ENCODE measurements around the gene ALDH18A1. TPM values are rescaled to one million over a fixed set of nuclear protein-coding genes. Genes with fewer than 3 reads are reported as not detected.

ALDH18A1 gene
- total RNA-seq, 2 experiments from 2014 or later, result 82.1 to 91.7 TPM

- Mint-ChIP-seq H3K27me3 (ENCODE audit: low read depth) (peaks cover 14% of the 10 kb centered on the region), H3K4me1 (ENCODE audit: low read depth) (peaks cover 9% of the 10 kb centered on the region), H3K36me3 (ENCODE audit: low read depth) (no peaks in the 10 kb centered on the region), H3K27ac (no peak overlapping the region), H3K4me3 (peak overlapping the region; percentile 92), H3K9me3 (no peaks in the 10 kb centered on the region)
- CTCF ChIA-PET, result no interaction called here
- intact Hi-C loops (cut with micrococcal nuclease), result loop anchor here (1.0 kb wide), 2 partner anchors 96 to 134 kb away; partner anchors contain the start of gene ALDH18A1
- DNase-seq, result peak; percentile 50
Measured at GRCh38 chr10:95560278-95561176, 96.0 kb downstream of the ALDH18A1 start.

DNA sequence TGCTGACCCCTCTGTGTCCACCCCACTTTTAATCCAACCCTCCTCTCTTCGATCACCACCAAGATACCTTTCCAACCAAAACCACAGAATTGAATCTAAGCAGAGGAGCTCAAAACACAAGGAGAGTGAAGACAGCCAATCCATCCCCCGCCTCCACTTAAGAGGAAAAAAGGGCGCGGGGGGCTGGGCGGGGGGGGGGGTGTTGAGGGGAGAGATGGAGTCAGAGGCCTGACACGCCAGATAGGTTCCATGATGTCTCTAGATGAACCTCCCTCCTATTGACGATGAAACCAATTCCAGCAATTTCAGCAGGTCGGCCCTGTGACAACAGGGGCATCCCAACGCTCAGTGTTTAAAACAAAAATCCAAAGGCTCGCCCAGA, 96.6 kb downstream of the ALDH18A1 start:
- H3K27ac Mint-ChIP-seq, result no peak overlapping the region
- peaks cover 9% of the 10 kb centered on the region for H3K4me1 Mint-ChIP-seq (ENCODE audit: low read depth)
- peaks cover 14% of the 10 kb centered on the region for H3K27me3 Mint-ChIP-seq (ENCODE audit: low read depth)
- intact Hi-C loops (cut with micrococcal nuclease), result no loop called here
- peak overlapping the region; percentile 92 for H3K4me3 Mint-ChIP-seq
- no peak for DNase-seq
- H3K36me3 Mint-ChIP-seq (ENCODE audit: low read depth), result no peaks in the 10 kb centered on the region
- CTCF ChIA-PET, result no interaction called here
- H3K9me3 Mint-ChIP-seq, result no peaks in the 10 kb centered on the region

DNA sequence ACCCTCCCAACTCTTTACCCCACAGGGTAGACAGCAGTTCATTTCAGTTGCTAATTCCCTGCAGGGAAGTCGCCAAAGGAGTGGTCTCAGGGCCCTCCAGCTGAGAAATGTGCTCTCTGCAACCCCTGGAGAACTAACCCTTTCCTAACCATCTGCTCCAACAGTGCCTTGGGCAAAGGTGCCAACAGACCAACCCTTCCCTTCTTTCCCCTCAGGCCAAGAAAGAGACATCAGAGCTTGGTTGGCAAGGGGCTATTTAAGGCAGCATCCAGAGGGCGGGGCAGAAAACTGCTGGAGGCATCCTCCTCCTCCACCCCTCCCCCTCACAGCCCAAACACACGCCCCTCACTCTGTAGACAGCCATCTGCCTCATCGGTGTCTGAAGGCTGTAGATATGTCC, 97.0 kb downstream of the ALDH18A1 start:
- CTCF ChIA-PET, result interaction anchor here (1.6 kb wide), 1 partner anchor 128 kb away, joined by 6 read pairs; no protein-coding TSS in a partner anchor

GRCh38 chr10:95558593-95559320, 97.8 kb downstream of the ALDH18A1 start:
- Mint-ChIP-seq H3K27me3 (ENCODE audit: low read depth) (peaks cover 14% of the 10 kb centered on the region), H3K4me3 (no peak overlapping the region), H3K36me3 (ENCODE audit: low read depth) (no peaks in the 10 kb centered on the region), H3K4me1 (ENCODE audit: low read depth) (peaks cover 9% of the 10 kb centered on the region), H3K9me3 (no peaks in the 10 kb centered on the region), H3K27ac (peak overlapping the region; percentile 36)
- intact Hi-C loops (cut with micrococcal nuclease), result no loop called here
- no peak for DNase-seq
- CTCF ChIA-PET, result interaction anchor here (0.6 to 1.6 kb wide), 3 partner anchors 17 to 781 kb away, joined by 3 to 6 read pairs (median 3); no protein-coding TSS in a partner anchor

More for the DNA sequence above, 97.0 kb downstream of the ALDH18A1 start:
- H3K36me3 Mint-ChIP-seq (ENCODE audit: low read depth), result no peaks in the 10 kb centered on the region
- peaks cover 14% of the 10 kb centered on the region for H3K27me3 Mint-ChIP-seq (ENCODE audit: low read depth)
- H3K4me3 Mint-ChIP-seq, result peak overlapping the region; percentile 23
- H3K4me1 Mint-ChIP-seq (ENCODE audit: low read depth), result peaks cover 9% of the 10 kb centered on the region
- DNase-seq, result no peak
- no peak overlapping the region for H3K27ac Mint-ChIP-seq
- intact Hi-C loops (cut with micrococcal nuclease), result no loop called here
- no peaks in the 10 kb centered on the region for H3K9me3 Mint-ChIP-seq

GRCh38 chr10:95556994-95557767, 99.3 kb downstream of the ALDH18A1 start:
- DNase-seq, result no peak
- H3K4me3 Mint-ChIP-seq, result no peak overlapping the region
- CTCF ChIA-PET, result interaction anchor here (0.6 kb wide), 1 partner anchor 110 kb away, joined by 3 read pairs; no protein-coding TSS in a partner anchor
- H3K27ac Mint-ChIP-seq, result no peak overlapping the region
- H3K9me3 Mint-ChIP-seq, result peaks cover 3% of the 10 kb centered on the region
- H3K27me3 Mint-ChIP-seq (ENCODE audit: low read depth), result peaks cover 14% of the 10 kb centered on the region
- H3K36me3 Mint-ChIP-seq (ENCODE audit: low read depth), result peaks cover 2% of the 10 kb centered on the region
- peaks cover 9% of the 10 kb centered on the region for H3K4me1 Mint-ChIP-seq (ENCODE audit: low read depth)
- intact Hi-C loops (cut with micrococcal nuclease), result no loop called here

Other genes with a start within 250 kb of the ALDH18A1 start
- under 1 TPM; 0.77 to 0.93 TPM for gene SORBS1, start 95.3 kb downstream of the ALDH18A1 start, total RNA-seq
- gene TCTN3, start 37.2 kb upstream of the ALDH18A1 start, total RNA-seq, result 10 to 100 TPM; 17.6 to 19.2 TPM
- gene ENTPD1, start 99.5 kb upstream of the ALDH18A1 start, total RNA-seq, result under 1 TPM; 0.26 to 0.35 TPM

Data from activated naive CD4-positive, alpha-beta T cell treated with anti-CD3 and anti-CD28 coated beads for 36 hours (primary cell).